GM12874 (cell line): ENCODE measurements around the gene FSCN2.

Experiments used
- CTCF ChIP-seq: IDR thresholded peaks from 2 replicates; pipeline ENCODE4 v1.5.1; 2011; ENCODE audit warnings: low read depth, mild to moderate bottlenecking, control low read depth, low read length, moderate library complexity; ENCODE audit not compliant: insufficient read depth

Gene FSCN2

GRCh38 chr17:81482673-81483072, 45.5 kb upstream of the FSCN2 start:
- no peak for TF ChIP-seq CTCF

GRCh38 chr17:81483085-81483861, 44.9 kb upstream of the FSCN2 start:
- TF ChIP-seq CTCF, result no peak

GRCh38 chr17:81483862-81484194, 44.3 kb upstream of the FSCN2 start:
- no peak for TF ChIP-seq CTCF

GRCh38 chr17:81484195-81484979, 43.8 kb upstream of the FSCN2 start:
- TF ChIP-seq CTCF, result peak; percentile 98

GRCh38 chr17:81486199-81486810, 41.9 kb upstream of the FSCN2 start:
- no peak for TF ChIP-seq CTCF

GRCh38 chr17:81487089-81487486, 41.1 kb upstream of the FSCN2 start:
- TF ChIP-seq CTCF, result no peak

GRCh38 chr17:81487487-81488275, 40.5 kb upstream of the FSCN2 start:
- no peak for TF ChIP-seq CTCF
